GM20431 (cell line): ENCODE data around the gene C5.
"Not testable (repeated sequence)": the region's sequence is repeated elsewhere in the genome, so short reads cannot be mapped to it uniquely, and the experiment has no call there.

ENCODE experiments used
- in situ Hi-C: fragments of 300-500 bp; cut with MseI, MboI; formaldehyde crosslinking; loops from one replicate; pipeline ENCODE4 v1.15.0; 2020; ENCODE audit warnings: low sequenced_read_pairs; ENCODE audit not compliant: unreplicated experiment

Gene C5

DNA sequence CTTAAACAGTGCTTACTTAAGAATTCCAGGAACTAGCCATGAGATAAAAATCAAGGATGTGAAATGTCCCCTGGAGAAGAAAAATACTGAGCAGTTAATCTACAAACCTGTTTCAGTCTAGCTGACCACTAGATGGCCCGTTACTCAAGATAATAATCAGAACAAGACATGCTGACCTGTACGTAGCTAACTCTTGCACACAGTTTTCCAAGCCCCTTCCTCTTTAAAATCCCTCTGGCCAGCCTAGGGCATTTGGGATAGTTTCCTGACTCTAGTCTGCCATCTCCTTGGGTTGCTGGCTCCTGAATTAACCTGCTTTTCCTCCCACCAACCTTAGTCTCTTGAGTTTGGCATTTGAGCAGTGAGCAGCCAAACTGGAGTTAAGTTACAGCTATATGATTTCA lies 64.3 kb downstream of the C5 start:
- in situ Hi-C loops = no loop called here

DNA sequence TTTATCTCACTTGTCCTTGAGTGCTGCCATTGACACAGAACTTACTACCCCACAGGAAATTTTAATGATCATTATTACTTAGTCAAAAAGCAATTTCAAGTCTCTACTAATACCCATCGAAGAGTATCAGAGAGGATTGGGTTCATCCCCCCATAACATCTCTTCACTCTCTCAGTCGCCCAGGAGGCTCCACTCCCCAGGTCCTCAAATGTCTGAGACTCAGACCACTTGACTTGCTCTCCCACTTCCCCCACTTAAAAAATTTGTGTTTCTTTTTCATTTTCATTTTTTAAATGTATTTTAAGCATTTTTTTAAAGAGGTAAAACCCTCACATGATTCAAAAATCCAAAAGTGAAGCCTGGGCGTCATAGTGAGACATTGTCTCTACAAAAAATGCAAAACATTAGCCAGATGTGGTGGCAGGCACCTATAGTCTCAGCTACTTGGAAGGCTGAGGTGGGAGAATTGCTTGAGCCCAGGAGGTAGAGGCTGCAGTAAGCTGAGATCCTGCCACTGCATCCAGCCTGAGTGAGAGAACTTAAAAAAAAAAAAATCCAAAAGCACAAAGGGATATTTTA lies 66.7 kb downstream of the C5 start:
- in situ Hi-C loops = no loop called here

DNA sequence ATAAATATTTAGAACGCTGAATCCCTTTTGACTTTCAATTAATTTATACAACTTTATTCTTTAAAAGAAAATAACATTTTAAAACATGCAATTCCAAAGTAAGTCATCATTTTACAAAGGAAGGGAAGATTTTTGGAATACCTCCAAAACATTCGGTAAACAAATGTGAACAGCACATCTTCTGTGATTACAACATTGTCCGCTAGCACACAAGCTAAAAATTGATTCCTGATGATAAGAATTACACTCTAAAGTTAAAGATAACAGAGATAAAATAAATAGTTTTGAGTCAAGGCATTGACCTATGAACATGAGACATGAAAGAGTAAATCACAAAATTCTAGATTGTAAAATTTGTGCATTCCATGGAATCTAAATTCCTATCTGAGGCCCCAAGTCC lies 67.2 kb downstream of the C5 start:
- in situ Hi-C loops = no loop called here

DNA sequence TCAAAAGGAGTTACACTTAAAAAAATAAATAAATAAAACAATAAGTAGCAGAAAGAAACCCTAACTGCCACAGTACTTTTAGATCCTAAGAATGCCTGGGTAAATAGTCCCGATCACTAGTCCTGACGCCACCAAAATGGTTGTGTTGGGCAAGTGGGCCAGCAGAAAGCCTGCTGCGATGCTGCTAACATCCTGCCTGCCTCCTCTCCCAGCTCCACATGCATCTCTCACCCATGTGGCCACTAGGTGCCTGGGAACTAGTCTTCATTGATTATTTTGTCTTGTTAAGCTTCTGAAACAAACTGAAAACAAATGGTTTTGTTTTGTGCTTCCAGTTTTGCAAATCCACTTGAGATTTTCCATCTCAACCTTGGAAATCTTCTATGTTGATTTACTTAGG lies 69.1 kb downstream of the C5 start:
- in situ Hi-C loops = no loop called here

DNA sequence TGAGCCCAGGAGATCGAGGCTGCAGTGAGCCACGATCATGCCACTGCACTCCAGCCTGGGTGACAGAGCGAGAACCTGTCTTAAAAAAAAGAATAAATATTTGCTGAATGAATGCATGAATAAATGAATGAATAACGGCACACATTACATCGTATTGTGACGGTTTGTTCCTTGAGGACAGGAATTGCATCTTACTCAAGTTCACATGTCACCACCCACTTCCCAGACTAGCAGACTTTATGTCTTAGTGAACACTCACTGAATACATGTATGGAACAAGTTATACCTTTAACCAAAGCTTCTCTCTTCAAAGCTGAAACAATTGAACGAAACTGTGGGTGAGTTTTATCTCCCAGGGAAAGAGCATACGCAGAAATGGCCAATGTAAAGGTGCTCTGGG lies 70.3 kb downstream of the C5 start:
- in situ Hi-C loops = no loop called here

DNA sequence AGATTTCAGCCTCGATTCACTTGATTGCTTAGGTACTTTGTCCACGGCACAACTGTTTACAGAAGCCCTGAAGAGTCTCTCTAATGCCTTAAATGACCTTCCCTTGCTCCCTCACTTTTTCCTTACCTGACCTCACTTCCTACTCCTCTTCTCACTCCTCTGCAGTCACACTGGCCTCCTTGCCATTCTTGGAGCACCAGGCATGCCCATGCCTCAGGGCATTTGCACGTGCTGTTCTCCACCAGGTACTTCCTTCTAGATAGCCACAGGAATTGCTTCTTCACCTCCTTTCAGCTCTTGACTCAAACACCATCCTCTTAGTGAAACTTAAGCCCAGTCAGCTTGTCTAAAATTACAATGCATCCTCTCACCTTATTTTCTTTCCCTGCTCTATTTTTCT lies 71.1 kb downstream of the C5 start:
- in situ Hi-C loops = no loop called here

DNA sequence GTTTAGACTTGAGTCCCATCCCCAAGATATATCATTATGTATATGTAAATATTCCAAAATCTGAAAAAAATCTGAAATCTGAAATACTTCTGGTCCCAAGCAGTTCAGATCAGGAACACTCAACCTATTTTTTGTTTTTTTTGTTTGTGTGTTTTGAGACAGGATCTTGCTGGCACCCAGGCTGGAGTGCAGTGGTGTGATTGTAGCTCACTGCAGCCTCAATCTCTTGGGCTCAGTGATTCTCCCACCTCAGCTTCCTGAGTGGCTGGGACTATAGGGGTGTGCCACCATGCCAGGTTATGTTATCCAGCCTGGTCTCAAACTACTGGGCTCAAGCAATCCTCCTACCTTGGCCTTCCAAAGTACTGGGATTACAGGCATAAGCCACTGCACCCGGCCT lies 72.8 kb downstream of the C5 start:
- in situ Hi-C loops = no loop called here

DNA sequence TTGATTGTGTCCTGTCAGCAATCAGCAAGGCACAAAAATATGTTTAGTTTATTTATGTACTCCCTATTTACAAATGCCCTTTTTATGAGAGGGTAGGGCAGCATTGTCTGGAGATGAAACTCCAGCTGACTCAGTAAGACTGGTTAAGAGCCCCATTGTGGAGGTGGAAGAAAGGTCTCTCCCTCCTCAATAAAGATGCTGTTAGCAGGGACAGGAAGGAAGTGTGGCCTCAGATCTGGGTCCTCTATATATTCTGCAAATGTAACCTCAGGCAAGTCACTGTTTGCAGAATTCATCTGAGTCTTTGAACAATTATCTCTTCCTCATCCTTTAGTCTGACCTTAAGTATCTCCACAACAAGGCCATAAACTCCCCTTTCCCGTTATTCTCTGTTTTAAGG lies 75.2 kb downstream of the C5 start:
- in situ Hi-C loops = no loop called here

DNA sequence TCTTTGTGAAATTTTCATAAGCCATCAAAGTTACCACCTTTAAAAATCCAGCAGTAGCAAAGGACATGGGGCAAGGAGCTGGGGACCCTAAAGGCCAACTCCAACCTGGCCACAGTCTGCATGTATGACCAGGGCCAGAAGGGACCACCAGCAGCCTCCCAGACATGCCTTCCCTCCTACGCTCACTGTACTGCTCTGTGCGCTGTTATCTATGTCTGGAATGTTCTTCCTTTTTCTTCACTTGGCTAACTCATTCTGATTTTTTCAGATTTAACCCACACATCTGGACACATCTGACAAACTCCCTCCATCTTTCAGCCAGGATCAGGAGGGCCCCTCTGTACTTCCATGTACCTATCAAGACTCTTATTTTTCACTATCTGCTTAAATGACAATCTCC lies 75.9 kb downstream of the C5 start:
- in situ Hi-C loops = no loop called here

DNA sequence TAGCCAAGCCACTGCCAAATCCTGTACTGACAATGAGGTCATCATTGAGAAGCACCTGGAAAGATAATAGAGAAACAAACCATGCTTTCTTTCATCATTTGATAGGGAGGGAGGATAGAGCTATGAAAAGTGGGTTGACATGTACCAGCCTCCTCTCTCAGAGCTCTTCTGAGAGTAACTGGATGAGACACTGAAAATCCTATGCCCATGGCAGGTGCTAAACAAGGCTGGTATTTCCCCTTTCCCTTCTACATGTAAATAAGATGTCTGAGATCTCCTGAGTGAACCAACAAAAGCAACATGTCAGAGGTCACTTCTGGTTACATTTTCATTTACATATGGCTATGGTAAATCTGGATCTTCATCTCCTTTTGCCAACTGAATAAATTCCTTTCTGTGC lies 78.1 kb downstream of the C5 start:
- in situ Hi-C loops = no loop called here

DNA sequence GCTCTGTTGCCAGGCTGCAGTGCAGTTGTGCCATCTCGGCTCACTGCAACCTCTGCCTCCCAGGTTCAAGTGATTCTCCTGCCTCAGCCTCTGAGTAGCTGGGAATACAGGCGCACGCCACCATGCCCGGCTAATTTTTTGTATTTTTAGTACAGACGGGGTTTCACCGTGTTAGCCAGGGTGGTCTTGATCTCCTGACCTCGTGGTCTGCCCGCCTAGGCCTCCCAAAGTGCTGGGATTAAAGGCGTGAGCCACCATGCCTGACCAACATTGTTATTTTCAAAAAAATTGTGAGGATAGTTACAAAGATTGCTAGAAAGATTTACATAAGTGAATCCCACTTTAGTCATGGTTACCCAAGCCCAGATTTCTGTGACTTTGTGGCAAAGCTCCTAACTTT lies 78.6 kb downstream of the C5 start:
- in situ Hi-C loops = not testable (repeated sequence)

DNA sequence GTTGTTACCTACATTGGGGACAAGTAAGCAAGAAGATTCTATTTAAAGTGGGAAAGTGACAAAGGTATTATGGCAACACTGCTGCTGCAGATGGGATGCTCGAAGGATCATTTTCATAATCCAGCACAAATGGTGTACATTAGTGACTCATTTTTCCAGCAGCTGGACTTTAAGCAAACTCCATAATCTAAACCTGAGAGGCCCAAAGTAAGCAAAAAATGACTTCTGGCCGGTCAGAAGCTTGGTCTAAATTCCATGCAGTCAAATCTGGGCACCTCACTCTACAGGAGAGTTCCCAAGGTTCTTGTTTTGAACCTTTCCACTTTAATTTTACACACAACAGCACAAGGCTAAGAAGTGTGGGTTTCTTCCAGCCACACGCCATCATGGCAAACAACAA lies 79.8 kb downstream of the C5 start:
- in situ Hi-C loops = no loop called here

DNA sequence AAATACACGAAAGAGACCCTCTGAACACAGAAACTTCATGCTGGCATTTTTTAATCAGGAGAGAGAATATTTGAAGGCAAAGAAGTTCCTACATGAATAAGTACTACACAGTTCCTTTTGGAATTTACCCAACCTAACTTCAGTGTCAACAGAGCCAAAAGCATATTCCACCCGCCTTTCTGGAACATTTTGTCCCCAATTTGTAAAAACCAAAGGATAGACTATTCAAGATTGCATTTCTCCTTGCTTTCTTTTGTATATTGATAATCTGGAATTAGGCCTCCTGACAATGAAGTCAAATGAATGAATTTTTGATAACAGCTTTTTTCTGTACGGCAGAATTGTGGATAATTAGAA lies 84.1 kb downstream of the C5 start:
- in situ Hi-C loops = no loop called here

DNA sequence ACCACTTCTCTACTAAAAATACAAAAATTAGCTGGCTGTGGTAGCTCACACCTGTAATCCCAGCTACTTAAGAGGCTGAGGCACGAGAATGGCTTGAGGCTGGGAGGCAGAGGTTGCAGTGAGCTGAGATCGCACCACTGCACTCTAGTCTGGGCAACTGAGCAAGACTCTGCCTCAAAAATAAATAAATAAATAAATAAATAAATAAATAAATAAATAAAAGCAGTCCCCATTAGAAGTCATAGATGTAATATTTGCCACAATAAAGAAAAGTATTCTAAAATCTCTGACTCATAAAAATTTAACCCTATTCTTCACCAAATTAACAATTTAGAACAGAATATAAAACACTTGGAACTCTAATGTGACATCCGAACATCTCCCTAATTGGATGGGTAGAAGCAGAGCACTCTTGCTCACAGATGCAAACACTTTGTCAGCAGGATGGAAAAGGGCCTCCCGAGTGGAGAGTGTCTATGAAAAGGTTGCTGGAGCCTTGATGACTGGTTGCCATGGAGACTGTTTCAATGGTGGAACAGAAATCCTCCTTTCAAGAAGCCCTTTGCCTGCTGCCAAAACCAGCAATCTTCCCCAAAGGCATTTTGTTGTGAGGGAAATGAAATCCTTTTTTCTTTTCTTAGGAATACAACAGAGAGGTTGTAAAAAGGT lies 84.6 kb downstream of the C5 start:
- in situ Hi-C loops = no loop called here

DNA sequence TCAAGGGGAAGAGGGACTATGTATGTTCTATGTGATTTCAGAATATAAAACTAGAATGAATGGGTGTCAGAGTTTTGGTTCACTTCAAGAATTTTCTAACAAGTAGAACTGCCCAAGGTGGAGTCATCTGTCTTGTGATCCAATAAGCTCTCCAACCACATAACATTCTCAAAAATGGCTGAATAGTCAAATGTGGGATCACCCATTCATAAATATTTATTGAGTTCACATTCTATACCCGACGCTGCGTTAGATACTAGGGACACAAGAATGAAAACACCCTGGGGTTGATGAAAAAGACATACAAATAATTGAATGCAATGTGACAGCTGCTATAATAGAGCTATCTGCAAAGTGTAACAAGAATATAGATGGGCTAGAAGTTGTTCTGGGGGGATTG lies 88.1 kb downstream of the C5 start:
- in situ Hi-C loops = no loop called here

DNA sequence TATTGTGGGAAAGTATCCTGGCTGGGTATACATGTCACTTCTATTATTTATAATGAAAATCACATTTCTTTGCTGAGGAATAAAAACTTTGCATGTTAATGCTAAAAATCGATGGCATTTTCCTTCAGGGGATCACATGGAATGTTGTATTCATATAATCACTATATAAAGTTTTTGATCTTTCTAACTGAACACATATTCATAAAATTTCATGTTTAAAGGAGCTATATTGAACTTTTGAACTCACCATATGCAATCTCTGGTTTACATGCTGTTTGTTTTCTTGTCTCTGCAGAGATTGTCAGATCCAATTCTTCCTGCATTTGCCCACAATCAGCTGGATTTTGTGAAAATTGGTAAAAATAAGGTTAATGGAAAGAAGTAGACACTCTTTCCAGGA lies 90.1 kb downstream of the C5 start:
- in situ Hi-C loops = no loop called here

DNA sequence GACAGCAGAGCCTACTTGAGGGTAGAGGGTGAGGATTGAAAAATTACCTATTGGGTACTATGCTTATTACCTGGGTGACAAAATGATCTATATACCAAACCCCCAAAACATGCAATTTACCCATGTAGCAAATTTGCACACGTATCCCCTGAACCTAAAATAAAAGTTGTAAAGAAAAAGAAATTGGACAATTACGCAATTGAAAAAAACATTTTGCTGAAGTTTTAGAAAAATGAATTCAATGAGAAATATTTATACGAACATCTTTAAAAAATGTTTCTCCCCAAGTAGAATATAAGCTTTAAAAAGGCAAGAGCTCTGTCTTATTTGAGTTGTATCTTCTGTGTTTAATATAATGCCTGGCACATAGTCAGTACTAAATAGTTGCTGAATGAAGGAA lies 93.2 kb downstream of the C5 start:
- in situ Hi-C loops = no loop called here

DNA sequence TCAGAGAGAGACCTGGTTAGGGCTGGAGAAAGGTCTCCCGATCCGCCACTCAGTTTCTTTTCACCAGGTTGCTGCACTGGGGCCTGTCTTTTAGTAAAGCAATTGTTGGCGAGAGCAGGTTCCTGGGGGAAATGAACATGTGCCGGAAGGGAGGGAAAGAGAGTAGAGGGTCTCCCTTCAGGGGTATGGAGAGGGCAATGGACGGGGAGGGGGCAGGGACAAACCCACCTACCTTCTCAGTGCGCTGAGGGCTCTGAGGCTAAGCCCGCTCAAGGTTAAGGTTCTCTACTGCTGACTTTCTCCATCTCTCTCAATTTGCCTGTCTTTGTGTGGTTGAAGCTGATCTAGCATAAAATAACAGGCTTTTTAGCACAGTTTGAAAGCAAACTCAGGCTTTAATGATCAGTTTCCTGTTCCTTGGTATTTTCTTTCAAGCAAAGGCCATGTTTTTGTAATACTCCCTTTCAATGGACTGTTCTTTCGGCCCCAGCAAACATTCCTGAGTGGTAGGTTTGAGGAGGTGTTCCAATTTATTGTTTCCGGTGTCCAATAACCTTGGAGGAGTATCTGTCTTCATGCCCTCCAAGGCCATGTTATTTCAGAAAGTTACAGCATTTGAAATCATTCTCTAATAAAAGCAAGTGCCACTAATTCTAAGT lies 98.0 kb downstream of the C5 start:
- in situ Hi-C loops = no loop called here

DNA sequence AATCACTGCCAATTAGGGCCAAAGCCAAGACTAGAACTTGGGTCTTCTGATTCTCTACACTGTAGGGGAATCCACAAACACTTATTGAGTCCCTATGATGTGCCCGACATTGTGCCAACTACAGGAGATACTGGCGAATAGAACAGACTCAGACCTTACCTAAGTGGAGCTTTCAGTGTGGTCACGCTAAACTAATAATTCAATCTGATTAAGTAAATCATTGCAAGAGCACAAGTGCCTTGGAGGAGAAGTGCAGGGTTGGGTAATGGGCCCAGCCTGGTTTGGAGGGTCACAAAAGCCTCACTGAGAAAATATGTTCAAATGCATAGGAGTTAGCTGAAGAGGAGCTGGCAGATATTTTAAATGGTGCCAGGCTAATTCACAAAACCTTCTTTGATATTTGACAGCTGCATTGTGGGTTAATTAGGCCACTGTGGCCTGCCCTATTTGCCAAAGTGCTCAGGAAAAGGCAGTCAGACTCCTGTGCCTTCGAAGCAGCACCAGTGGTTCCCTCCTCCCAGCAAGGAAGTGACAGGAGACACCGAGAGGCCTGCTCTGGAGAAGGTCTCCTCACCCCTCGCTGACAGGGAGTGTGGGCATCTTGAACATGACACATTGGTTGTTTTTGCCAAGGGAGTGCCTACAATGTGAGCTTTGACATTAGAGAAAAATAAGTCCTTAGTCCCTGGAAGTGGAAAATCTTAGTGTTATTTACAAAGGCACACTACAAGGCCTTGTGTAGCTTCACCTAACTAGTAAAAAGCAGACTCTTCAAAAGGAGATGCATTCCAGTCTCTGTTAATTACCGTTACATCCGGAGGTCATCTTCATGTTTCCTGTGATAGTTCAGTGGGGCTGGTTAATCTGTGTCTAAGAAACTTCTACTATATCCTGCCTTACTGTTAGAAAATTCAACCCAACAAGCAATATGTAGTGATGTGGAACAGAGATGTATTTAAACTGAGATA lies 99.4 kb downstream of the C5 start:
- in situ Hi-C loops = no loop called here

DNA sequence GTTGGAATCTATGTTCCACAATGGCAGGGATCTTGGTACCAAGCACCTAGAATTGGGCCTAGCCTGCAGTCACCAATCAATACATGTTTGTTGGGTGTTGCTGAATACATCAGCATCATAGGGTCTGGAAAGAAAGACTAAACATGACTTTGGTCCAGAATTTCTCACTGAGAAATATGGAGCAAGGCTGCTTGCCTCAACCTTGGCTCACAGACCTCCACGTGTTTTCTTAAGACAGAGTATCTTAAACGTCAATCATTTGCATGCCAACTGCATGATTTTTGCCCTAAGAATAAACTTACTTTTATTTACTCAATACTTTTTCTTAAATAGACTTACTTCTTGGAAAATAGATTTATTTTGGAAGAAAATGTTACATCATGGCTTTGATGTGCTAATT lies 100.8 kb downstream of the C5 start:
- in situ Hi-C loops = no loop called here

DNA sequence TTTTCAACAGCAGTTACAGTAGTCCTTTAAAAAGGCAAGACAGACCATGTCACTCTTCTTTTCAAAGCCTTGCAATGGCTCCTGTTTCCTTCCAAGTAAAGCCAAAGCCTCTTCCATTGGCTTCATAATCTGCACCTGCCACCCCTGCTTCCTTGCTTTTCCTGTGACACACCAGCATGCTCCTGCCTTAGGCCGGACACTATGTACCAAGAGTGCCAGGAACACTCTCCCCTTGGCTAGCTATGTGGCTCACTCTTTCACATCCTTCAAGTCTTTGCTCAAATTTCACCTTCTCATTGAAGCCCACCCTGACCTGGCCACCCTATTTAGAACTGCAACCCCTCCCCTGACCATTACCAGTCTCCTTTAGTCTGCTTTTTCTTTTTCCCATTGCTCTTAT lies 101.3 kb downstream of the C5 start:
- in situ Hi-C loops = no loop called here
